NCI-H1930 (cell line): Measurements from ENCODE around the gene TNFRSF14.
A peak's percentile ranks its signal among the peaks of the same experiment; 100 is the strongest.
"Not testable (repeated sequence)": the region's sequence is repeated elsewhere in the genome, so short reads cannot be mapped to it uniquely, and the experiment has no call there.

Source experiments
- DNase-seq, 2 experiments: peaks; one replicate each; lab custom pipeline; 2025; lab: John Stamatoyannopoulos, UW

TNFRSF14 gene

GRCh38 chr1:2538872-2539271, 17.3 kb upstream of the TNFRSF14 start:
- DNase-seq, result no peak

DNA sequence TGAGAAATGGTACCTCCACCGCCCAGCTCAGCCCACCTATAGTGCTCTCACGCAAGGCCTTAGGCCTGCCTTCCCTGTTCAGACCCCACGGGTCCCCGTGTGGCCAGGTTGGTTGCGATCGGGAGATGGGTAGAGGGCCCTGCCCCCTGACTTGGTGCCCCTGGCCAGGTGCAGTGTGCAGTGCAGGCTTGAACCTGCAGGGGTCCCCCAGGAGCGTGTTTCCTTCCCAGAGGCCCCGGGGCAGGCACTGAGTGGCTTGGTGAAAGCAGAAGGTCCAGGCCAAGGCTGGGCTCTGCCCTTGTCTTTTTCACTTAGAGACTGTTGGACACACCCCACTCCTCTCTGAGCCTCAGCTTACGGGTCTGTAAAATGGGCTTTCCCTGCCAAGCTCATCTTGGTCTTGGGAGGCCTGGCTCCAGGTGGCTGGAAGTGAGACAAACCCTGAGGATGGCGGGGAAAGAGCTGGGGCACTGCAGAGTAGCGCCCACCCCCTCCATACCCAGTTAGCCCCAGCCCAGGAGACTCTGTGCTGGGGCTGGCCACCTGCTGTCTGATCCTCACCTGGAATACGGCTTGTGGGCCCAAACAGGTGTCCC, 16.8 kb upstream of the TNFRSF14 start:
- DNase-seq, result no peak

DNA sequence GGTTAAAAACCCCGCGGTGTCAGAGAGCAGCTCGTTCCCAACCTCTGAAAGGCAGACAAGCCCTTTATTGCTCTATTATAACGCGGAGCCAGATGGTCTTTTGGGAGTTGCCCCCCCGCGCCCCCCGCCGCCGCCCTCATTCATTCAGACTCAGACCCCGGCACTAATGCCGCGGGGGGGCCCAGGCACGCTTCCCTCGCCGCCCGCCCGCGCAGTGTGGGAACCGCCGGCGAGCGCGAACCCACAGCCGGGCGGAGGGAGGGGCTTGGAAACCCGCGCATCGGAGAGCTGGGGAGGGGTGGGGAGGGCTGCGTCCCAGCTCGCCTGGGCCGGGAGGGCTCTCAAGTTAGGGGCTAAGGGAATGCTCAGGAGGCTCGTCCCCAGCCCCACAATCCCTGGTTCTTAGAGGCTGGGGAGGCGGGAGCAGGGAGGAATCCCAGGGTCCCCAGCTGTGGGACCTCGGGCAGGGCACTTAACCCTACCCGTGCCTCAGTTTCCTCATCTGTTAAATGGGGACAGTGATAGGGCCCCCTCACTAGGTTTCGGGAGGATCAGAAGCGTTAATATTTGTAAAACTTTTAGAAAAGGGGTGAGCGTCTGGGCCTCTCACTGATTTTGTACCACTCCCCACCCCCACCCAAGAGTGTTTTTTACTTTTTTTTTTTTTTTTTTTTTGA, 15.2 kb upstream of the TNFRSF14 start:
- no peak for DNase-seq

- no peak for DNase-seq
These were observed 14.4 kb upstream of the TNFRSF14 start for GRCh38 chr1:2541619-2542245.

GRCh38 chr1:2542246-2542915, 13.8 kb upstream of the TNFRSF14 start:
- DNase-seq, result no peak

DNA sequence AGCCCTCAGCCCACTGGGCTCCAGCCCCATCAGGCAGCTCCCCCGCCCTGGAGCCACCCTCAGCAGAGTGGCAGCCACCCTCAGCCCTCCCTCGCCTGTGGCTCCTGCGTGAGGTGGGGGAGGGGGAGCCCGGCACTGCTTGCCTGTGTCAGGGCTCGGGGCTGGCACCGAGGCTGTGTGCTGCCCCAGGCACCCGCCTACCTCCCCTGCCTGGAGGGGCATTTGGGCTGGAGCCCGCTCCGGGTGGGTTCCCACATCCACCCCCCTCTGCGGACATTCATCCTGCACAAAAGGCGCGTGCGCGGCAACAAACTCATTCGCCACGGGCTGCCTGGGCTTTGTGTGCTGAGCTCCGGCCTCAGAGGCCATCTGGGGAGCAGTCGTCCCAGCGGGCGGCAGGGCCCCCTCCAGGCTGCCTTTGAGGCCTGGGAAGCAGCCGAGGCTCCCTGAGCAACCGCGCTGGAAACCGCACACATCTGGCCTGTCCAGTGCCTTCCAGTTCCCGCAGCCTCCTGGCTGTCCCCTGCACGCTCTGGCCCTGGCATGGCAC, 12.6 kb upstream of the TNFRSF14 start:
- no peak for DNase-seq

DNA sequence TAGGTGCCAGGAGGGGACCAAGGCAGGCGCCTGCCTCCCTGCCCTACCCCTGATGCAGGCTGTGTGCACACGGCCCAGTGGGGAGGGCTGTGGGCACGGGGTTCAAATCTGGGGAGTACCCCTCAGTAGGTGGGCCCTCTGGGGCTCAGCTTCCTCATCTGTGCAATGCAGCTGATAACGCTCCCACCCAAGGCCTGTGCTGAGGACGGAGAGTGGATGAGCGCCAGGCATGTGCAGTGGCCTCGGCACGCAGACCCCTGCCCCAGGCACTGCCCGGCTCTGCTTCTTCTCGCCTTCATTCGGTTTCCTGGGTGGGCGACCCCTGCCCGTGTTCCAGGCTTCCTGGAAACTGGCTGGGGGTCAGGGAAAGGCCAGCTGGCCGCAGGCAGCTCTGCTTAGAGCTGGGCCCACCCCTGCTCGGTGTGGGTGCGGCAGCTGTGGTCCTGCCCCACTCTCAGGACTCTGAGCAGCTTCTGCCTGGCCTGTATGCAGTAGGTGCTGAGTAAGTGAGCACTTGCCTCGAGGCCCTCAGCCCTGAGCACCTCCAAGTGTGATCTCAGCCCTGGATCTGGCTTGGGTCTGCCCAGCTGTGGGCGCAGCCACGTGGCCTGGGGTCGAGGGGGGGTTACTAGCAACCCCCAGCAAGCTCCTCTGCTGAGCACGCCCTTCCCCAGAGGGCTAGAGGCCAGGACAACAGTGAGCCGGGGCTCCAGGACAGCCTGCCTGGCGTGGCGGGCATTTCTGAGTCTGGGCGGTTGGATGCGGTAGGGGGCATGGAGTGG, 11.9 kb upstream of the TNFRSF14 start:
- DNase-seq, result no peak

DNA sequence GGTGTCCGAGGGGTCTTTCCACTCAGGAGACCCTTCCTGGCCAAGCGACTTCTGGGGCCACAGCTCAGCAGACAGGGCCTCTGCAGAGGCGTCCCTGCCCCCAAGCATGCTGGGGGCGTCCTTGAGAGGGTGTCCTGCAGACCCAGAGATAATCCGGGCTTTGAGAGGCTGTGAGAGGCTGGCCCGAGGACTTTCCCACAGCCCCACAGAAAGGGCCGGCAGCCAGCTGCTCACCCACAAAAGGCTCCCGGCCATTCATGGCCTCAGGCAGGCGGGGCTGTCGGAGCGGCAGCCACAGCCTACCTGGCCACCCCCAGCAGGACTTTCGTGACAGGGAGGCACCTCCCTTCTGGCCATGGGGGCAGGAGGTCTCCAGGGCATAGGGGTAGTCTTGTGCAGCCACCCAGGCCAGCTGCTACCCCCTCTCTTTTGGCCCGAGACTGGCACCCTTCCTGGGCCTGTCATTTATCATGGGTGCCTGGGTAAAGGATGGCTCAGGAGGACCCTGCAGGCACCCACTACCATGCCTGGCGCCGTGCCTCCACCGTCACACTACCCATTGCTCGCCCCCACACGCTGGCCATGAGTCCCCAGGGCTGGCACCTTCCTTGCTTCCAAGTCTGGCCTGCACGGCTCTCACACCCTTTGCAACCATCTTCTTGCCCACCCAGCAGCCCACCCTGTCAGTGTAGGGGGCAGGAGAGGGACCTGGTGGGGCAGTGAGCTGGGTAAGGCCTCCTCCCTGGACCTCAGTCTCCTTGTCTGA, 11.1 kb upstream of the TNFRSF14 start:
- no peak for DNase-seq

GRCh38 chr1:2545754-2546514, 10.2 kb upstream of the TNFRSF14 start:
- DNase-seq, result peak; percentile 60 to 72

DNA sequence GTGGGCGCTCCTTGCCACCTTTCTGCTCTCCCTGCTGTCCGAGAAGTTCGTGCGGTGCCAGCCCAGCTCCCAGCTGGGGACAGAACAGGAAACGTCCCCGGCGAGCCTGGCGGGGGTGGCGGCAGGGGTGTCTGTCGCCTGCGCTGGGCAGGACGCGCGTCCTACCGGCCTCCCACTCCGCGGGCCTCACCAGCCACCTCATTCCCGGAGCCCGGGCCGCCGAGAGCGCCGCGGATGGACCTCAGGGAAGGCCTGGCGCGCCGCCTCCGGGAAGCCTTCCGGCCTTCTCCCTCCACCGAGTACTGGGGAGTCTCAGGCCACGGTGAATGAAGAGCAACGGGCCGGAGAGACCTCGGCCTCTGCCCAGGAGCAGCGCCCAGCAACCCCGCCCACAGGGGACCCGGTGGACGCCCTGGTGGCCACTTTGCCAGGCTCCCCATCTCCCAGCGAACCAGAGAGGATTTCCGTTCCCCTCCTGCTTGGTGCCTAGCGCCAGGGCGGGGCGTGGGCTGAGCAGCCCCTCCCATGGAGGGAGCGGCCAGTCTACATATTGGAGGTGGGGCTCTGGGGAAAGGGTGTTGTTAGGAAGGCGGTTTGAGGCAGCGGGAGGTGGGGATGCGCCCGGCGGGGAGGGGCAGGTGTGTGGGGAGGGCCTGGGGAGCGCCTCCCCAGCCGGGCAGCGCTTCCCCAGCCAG, 9.5 kb upstream of the TNFRSF14 start:
- DNase-seq, result no peak

GRCh38 chr1:2547210-2548067, 8.7 kb upstream of the TNFRSF14 start:
- no peak for DNase-seq

DNA sequence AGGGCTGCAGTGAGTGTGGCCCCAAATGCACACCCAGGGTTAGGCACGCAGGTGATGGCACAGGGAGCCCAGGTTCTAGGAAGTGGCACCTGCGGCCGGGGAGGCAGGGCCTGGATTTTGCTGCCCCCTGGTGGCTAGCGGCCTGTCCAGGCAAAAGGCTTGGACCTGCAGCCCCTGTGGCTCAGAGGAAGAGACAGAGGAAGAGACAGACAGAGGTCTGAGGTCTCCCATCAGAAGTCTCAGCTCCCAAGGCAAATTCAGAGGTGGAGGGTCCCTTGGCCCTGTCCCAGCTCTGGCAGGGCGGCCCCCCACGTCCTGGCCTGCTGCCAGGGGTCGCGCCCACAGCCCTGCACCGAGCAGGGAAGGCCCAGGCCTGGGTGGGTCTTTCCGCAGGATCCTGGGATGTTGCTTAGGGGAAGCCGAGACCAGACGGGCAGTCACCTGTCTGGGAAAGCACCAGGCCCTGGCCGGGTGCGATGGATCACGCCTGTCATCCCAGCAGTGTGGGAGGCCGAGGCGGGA, 8.0 kb upstream of the TNFRSF14 start:
- peak in 1 of 2 experiments; percentile 63 for DNase-seq

DNA sequence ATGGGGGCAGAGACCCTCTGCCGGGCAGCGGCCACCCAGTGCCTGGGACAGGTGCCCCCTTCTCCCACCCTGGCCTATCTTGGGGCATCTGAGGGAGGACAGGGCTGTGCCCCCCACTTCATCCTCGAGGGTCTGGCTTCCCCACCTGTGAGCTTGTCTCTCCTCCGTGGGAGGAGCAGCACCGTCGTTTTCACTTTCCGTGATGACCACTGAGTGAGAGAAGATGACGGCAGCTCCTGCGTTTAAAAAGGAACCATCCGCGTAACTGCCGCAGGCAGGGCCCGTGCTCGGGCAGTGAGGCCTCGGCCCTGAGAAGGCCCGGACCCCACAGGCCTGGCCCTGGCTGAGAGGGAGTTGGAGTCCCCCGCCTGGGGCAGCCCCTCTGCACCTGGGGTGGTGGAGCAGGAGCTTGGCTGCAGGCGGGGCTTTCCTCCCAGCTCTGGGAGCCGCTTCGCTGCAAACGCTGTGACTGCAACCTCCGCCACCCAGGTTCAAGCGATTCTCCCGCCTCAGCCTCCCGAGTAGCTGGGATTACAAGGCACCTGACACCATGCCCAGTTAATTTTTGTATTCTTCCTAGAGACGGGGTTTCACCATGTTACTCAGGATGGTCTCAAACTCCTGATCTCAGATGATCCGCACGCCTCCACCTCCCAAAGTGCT, 6.7 kb upstream of the TNFRSF14 start:
- not testable (repeated sequence) for DNase-seq

DNA sequence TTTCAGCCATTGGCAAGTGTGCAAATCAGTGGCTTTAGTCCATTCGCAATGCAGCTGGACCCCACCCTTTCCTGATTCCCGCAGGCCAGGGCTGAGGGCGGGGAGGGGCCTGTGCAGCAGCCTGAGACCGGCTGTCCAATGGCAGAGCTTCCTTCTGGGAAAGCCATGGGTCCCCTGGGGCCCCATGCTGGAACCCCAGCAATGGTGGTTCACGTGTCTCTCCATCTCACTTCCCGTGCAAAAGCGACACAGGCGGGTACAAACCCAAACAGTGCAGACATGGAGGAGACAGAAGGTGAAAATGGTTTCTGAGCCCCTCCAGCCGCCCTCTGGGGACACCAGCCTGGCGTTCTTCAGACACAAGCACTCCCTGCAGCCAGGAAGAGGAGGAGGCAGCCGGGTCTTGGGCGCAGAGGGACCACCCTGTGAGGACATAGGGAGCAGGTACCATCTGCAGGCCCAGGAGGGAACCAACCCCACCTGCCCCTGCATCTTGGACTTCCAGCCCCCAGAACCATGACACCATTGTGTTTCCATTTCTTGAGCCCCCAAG, 5.8 kb upstream of the TNFRSF14 start:
- DNase-seq, result not testable (repeated sequence)

DNA sequence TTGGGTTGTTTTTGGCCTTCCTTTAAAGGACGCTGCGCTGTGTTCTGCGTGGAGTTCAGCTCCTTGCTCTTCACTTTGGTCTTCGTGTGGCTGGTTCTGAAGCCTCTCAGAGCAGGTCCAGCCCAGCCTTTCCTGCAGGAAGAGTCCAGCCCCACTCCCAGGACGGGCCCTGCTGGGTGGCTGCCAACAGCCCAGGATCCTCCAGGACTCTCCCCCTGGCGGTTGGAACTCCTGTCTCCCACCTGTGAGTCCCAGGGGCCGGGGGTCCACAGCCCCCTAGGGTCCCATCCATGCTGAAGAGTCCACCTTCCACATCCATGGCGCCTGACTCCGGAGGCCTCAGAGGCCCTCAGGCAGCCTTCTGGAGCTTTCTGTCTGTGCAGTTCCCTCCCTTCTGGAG, 4.6 kb upstream of the TNFRSF14 start:
- not testable (repeated sequence) for DNase-seq

GRCh38 chr1:2552189-2552588, 4.0 kb upstream of the TNFRSF14 start:
- DNase-seq, result no peak

DNA sequence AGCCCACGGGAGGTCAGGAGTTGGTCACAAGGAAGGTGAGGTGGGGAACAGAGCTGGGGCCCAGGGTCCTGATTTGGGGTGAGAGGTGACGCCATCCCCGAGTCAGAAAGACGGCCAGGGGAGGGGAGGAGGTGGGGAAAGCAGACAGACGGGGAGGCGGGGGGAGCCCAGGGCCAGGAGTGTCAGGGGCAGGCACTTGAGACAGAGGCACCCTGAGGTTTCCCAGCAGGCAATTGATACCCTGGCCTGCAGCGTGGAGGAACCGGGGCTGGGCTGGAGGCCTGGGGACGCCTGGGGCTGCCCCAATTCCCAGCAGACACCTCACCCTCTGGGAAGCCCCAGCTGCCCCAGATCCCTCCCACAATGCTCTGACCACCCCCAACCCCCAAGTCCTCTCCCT, 3.1 kb upstream of the TNFRSF14 start:
- DNase-seq, result not testable (repeated sequence)
